Vagina (tissue), 2 donors: Measurements from ENCODE around the gene RSAD2.

Experiments
- CTCF ChIP-seq, 3 experiments: fragments of 450-650 bp in 2 of 3; fragments of 200-600 bp in 1 of 3; sonication (generic) in 1 of 3; IDR thresholded peaks; one replicate each; pipeline ENCODE4 v1.5.1; 2017 to 2019; ENCODE audit warnings: antibody characterized with exemption in 3 of 3, mild to moderate bottlenecking in 2 of 3, moderate library complexity in 2 of 3
- POLR2A ChIP-seq, 2 donors: fragments of 450-650 bp; IDR thresholded peaks; one replicate each; pipeline ENCODE4 v1.6.1; 2017; ENCODE audit warnings: antibody characterized with exemption in 2 of 2, mild to moderate bottlenecking in 2 of 2, moderate library complexity in 2 of 2
- POLR2AphosphoS5 ChIP-seq, 2 donors: sonication (generic); formaldehyde crosslinking; IDR thresholded peaks; one replicate each; pipeline ENCODE4 v1.9.0; 2017; ENCODE audit warnings: antibody characterized with exemption in 2 of 2, mild to moderate bottlenecking in 2 of 2, low read depth in 1 of 2; ENCODE audit not compliant: insufficient read depth in 1 of 2

GRCh38 chr2:6841537-6842287 is 35.9 kb upstream of the RSAD2 start:
- TF ChIP-seq POLR2A (IDR thresholded peaks at IDR 0.05) (no peak), CTCF (IDR thresholded peaks at IDR 0.05) (no peak), POLR2AphosphoS5 (IDR thresholded peaks at IDR 0.05; ENCODE audit: insufficient read depth in 1 of 2, low read depth in 1 of 2) (no peak)
